A549 (cell line): ENCODE results near the gene DYNC1I1. TPM values are rescaled to one million over a fixed set of nuclear protein-coding genes. Genes with fewer than 3 reads are reported as not detected.

Experiments used
- ATAC-seq, 2 experiments: fragments of 200-7000 bp in 1 of 2; fragments of >200 bp in 1 of 2; cut with Nextera tagmentation in 1 of 2; cut with Tn5 transposase in 1 of 2; 3 replicates each; pipeline versions ENCODE4 v1.8.0 to v1.9.1; 2018 to 2020; ENCODE audit warnings: mild to moderate bottlenecking in 1 of 2, moderate library complexity in 1 of 2
- CTCF ChIA-PET: fragments of 300-600 bp; sonication (Branson Sonifier 250); formaldehyde crosslinking; extraction: SDS; loops from one replicate; lab custom pipeline; 2021; ENCODE audit warnings: antibody characterized with exemption, inconsistent platforms; lab: Yijun Ruan, JAX
- POLR2A ChIA-PET: fragments of 350-600 bp; formaldehyde crosslinking; extraction: SDS; loops from one replicate; lab custom pipeline; 2021; ENCODE audit warnings: antibody characterized with exemption, inconsistent platforms; lab: Yijun Ruan, JAX
- DNase-seq, 2 experiments: peaks; one replicate each; pipeline versions ENCODE4 v3.0.0 to v3.0.0-alpha.2; 2011 to 2016; ENCODE audit warnings: low read depth in 1 of 2, low spot score in 1 of 2
- FAIRE-seq: peaks from 2 replicates; lab custom pipeline; 2011; peaks lifted over from hg19 to GRCh38; lab: Jason Lieb, UNC
- H3K27ac ChIP-seq, 2 experiments: fragments of >200 bp; sonication (Bioruptor Twin); formaldehyde crosslinking; 3 replicates each; pipeline ENCODE4 v1.5.1; 2016 to 2017
- H3K4me1 ChIP-seq: fragments of >200 bp; sonication (Bioruptor Twin); formaldehyde crosslinking; 3 replicates; pipeline ENCODE4 v1.6.1; 2016
- H3K4me2 ChIP-seq: fragments of >200 bp; sonication (Bioruptor Twin); formaldehyde crosslinking; 3 replicates; pipeline ENCODE4 v1.6.1; 2016
- H3K4me3 ChIP-seq: fragments of >200 bp; sonication (Bioruptor Twin); formaldehyde crosslinking; 3 replicates; pipeline ENCODE4 v1.5.1; 2016
- H3K9me3 ChIP-seq: fragments of >200 bp; sonication (Bioruptor Twin); formaldehyde crosslinking; 3 replicates; pipeline ENCODE4 v1.6.1; 2016
- BCL3 ChIP-seq: fragments of >200 bp; sonication (Bioruptor Twin); formaldehyde crosslinking; IDR thresholded peaks from 3 replicates; pipeline ENCODE4 v1.6.1; 2016
- BHLHE40 ChIP-seq: IDR thresholded peaks from 2 replicates; pipeline ENCODE4 v1.6.1; 2012; ENCODE audit warnings: low read depth, low read length, inconsistent platforms
- CHD4 ChIP-seq: fragments of 200-600 bp; sonication (generic); IDR thresholded peaks from 2 replicates; pipeline ENCODE4 v1.6.1; 2016; ENCODE audit warnings: antibody characterized with exemption, mild to moderate bottlenecking, borderline replicate concordance
- CTCF ChIP-seq: fragments of >200 bp; sonication (Bioruptor Twin); formaldehyde crosslinking; IDR thresholded peaks from 3 replicates; pipeline ENCODE4 v1.5.1; 2016
- ELK1 ChIP-seq: fragments of 150-350 bp; IDR thresholded peaks from 2 replicates; pipeline ENCODE4 v1.6.1; 2014; ENCODE audit warnings: low read depth, mild to moderate bottlenecking, low read length
- ESRRA ChIP-seq: fragments of 150-350 bp; IDR thresholded peaks from 2 replicates; pipeline ENCODE4 v1.6.1; 2014; ENCODE audit warnings: mild to moderate bottlenecking, low read length, borderline replicate concordance
- FOSB ChIP-seq: fragments of 250-450 bp; sonication (Bioruptor Pico); IDR thresholded peaks from 2 replicates; pipeline ENCODE4 v1.5.0; 2020; ENCODE audit warnings: mild to moderate bottlenecking, moderate library complexity
- HES2 ChIP-seq: fragments of >200 bp; sonication (Bioruptor Twin); formaldehyde crosslinking; IDR thresholded peaks from 2 replicates; pipeline ENCODE4 v1.6.1; 2016
- JUN ChIP-seq, 2 experiments: fragments of >200 bp; sonication (Bioruptor Twin); formaldehyde crosslinking; IDR thresholded peaks; 2 replicates in 1 of 2; 3 replicates in 1 of 2; pipeline ENCODE4 v1.6.1; 2016 to 2017
- KDM5A ChIP-seq: fragments of 200-600 bp; sonication (generic); IDR thresholded peaks from 2 replicates; pipeline ENCODE4 v1.6.1; 2016; ENCODE audit warnings: antibody characterized with exemption, mild to moderate bottlenecking
- MAFK ChIP-seq: fragments of 450-650 bp; IDR thresholded peaks from 2 replicates; pipeline ENCODE4 v1.6.1; 2014; ENCODE audit not compliant: partially characterized antibody
- MAX ChIP-seq: IDR thresholded peaks from 2 replicates; pipeline ENCODE4 v1.6.1; 2012
- NR3C1 ChIP-seq: fragments of >200 bp; sonication (Bioruptor Twin); formaldehyde crosslinking; IDR thresholded peaks from 3 replicates; pipeline ENCODE4 v1.6.1; 2017
- RNF2 ChIP-seq: fragments of 200-600 bp; sonication (generic); IDR thresholded peaks from 2 replicates; pipeline ENCODE4 v1.6.1; 2016; ENCODE audit warnings: low read depth, mild to moderate bottlenecking, antibody characterized with exemption, moderate library complexity, borderline replicate concordance
- SMC3 ChIP-seq: fragments of >200 bp; sonication (Bioruptor Twin); formaldehyde crosslinking; IDR thresholded peaks from 3 replicates; pipeline ENCODE4 v1.6.1; 2018; ENCODE audit warnings: inconsistent platforms
- SREBF2 ChIP-seq: fragments of 450-650 bp; IDR thresholded peaks from 2 replicates; pipeline ENCODE4 v1.6.1; 2014; ENCODE audit warnings: mild to moderate bottlenecking, moderate library complexity
- ZFP36 ChIP-seq: fragments of 450-650 bp; IDR thresholded peaks from 2 replicates; pipeline ENCODE4 v1.6.1; 2014; ENCODE audit warnings: borderline replicate concordance; ENCODE audit not compliant: partially characterized antibody
- ZNF302 ChIP-seq: fragments of 250-450 bp; sonication (Bioruptor Pico); IDR thresholded peaks from 2 replicates; pipeline ENCODE4 v1.9.0; 2021; ENCODE audit warnings: inconsistent platforms, mild to moderate bottlenecking, moderate library complexity
- ZSCAN20 ChIP-seq: fragments of 250-450 bp; sonication (Bioruptor Pico); IDR thresholded peaks from 2 replicates; pipeline ENCODE4 v1.8.0; 2022; ENCODE audit warnings: mild to moderate bottlenecking, moderate library complexity
- WGBS: methylation state at CpG from one replicate; pipeline ENCODE4 v1.1.6; 2017; ENCODE audit errors: missing lambda C conversion rate; 5-methylcytosine and 5-hydroxymethylcytosine counted together
- polyA plus RNA-seq, 4 experiments: library from polyadenylated mRNA; depleted of rRNA in 3 of 4; stranded (reverse); fragments of >200 nt; fragmentation: RNase III in 1 of 4; extraction: RNeasy Plus Mini Kit Qiagen cat#74134 plus additional on column Dnase treatment in 1 of 4; gene quantifications; 2 replicates in 3 of 4; 3 replicates in 1 of 4; pipeline ENCODE4 v1.2.3, GENCODE V29; 2011 to 2017

Gene DYNC1I1
- polyA plus RNA-seq, 2 of the 4 experiments (the other 2 are of a cell fraction) = 0.04 TPM; not detected in 1

- TF ChIP-seq BCL3 = no peak
Measured at GRCh38 chr7:96136600-96137239, 364.4 kb downstream of the DYNC1I1 start (continued).

- CTCF ChIA-PET = no interaction called here
Measured at GRCh38 chr7:96143495-96144259, 371.3 kb downstream of the DYNC1I1 start.

GRCh38 chr7:96144260-96144526 lies 371.8 kb downstream of the DYNC1I1 start:
- H3K4me2 ChIP-seq = no peak overlapping the region
- ChIA-PET CTCF (no interaction called here), POLR2A (no interaction called here)
- DNase-seq (no peak), FAIRE-seq (no peak), ATAC-seq (no peak)
- no peaks in the 10 kb centered on the region for H3K9me3 ChIP-seq
- H3K4me3 ChIP-seq = no peak overlapping the region
- TF ChIP-seq ELK1 = no peak
- no peak for TF ChIP-seq MAFK
- TF ChIP-seq RNF2 = no peak
- TF ChIP-seq NR3C1 = no peak
- TF ChIP-seq BCL3 = no peak
- H3K4me1 ChIP-seq = no peaks in the 10 kb centered on the region
- no peak overlapping the region for H3K27ac ChIP-seq
- WGBS = 100% methylated on average over 1 of the region's 1 CpG

More at GRCh38 chr7:96143495-96144259, 371.3 kb downstream of the DYNC1I1 start:
- Histone ChIP-seq H3K4me2 (no peak overlapping the region), H3K27ac (no peak overlapping the region), H3K4me1 (no peaks in the 10 kb centered on the region), H3K4me3 (no peak overlapping the region), H3K9me3 (no peaks in the 10 kb centered on the region)
- TF ChIP-seq NR3C1 = no peak
- TF ChIP-seq MAX = no peak
- no peak for TF ChIP-seq KDM5A
- TF ChIP-seq SREBF2 = no peak
- TF ChIP-seq JUN (IDR thresholded peaks at IDR 0.05) = no peak
- TF ChIP-seq MAFK = no peak
- TF ChIP-seq HES2 = no peak
- no peak for TF ChIP-seq ZFP36
- TF ChIP-seq BHLHE40 = no peak
- no peak for TF ChIP-seq CTCF
- TF ChIP-seq ZNF302 (CRISPR knock-in tag) = no peak
- no peak for TF ChIP-seq CHD4
- TF ChIP-seq SMC3 = no peak
- TF ChIP-seq ZSCAN20 (CRISPR knock-in tag) = no peak
- TF ChIP-seq ESRRA = no peak
- no peak for TF ChIP-seq FOSB (CRISPR knock-in tag)
- DNase-seq (no peak), ATAC-seq (no peak), FAIRE-seq (no peak)
- POLR2A ChIA-PET = no interaction called here
- 95% methylated on average over 1 of the region's 1 CpG for WGBS

Other genes starting within 250 kb of the DYNC1I1 start
- gene PDK4, start 176.0 kb upstream of the DYNC1I1 start, polyA plus RNA-seq (2011; rRNA removed) = 21.9 and 26.1 TPM in 2 replicates
- gene PDK4, start 176.0 kb upstream of the DYNC1I1 start, polyA plus RNA-seq (2017; fragmentation: RNase III; extraction: RNeasy Plus Mini Kit Qiagen cat#74134 plus additional on column Dnase treatment) = 5.5 to 8.6 TPM (median 6.5 TPM) in 3 replicates